Skeletal muscle tissue (tissue), 5 donors: ENCODE measurements around the gene SDHC. TPM values are rescaled to one million over a fixed set of nuclear protein-coding genes. Genes with fewer than 3 reads are reported as not detected.
"Not testable (repeated sequence)": the region's sequence is repeated elsewhere in the genome, so short reads cannot be mapped to it uniquely, and the experiment has no call there.

Source experiments
- H3K27ac ChIP-seq: one replicate; pipeline ENCODE4 v1.7.0; 2013; ENCODE audit warnings: mild to moderate bottlenecking, low read depth, low read length, inconsistent platforms
- H3K27me3 ChIP-seq, 3 donors: one replicate each; pipeline ENCODE4 v1.7.0; 2013; ENCODE audit warnings: low read length in 3 of 3; ENCODE audit not compliant: control insufficient read depth in 3 of 3, insufficient read depth in 3 of 3
- H3K36me3 ChIP-seq, 3 donors: one replicate each; pipeline ENCODE4 v1.7.0; 2013; ENCODE audit warnings: low read length in 3 of 3; ENCODE audit not compliant: control insufficient read depth in 3 of 3, insufficient read depth in 3 of 3
- H3K4me1 ChIP-seq, 3 donors: one replicate each; pipeline ENCODE4 v1.7.0; 2013; ENCODE audit warnings: low read length in 3 of 3, mild to moderate bottlenecking in 3 of 3; ENCODE audit not compliant: control insufficient read depth in 3 of 3, insufficient read depth in 3 of 3
- H3K4me3 ChIP-seq, 3 donors: one replicate each; pipeline ENCODE4 v1.7.0; 2013; ENCODE audit warnings: low read length in 3 of 3
- H3K9ac ChIP-seq, 3 donors: one replicate each; pipeline ENCODE4 v1.7.0; 2013; ENCODE audit warnings: low read length in 3 of 3, mild to moderate bottlenecking in 3 of 3, moderate library complexity in 2 of 3, low read depth in 1 of 3
- H3K9me3 ChIP-seq, 3 donors: one replicate each; pipeline ENCODE4 v1.7.0; 2013; ENCODE audit warnings: low read length in 3 of 3; ENCODE audit not compliant: control insufficient read depth in 3 of 3
- small RNA-seq: library from RNA; depleted of rRNA; stranded (forward); fragments of <200 nt; gene quantifications from one replicate; pipeline ENCODE3, GENCODE V24; 2014
- total RNA-seq: library from RNA; depleted of rRNA; stranded (reverse); fragments of >200 nt; gene quantifications from one replicate; pipeline ENCODE4 v1.2.3, GENCODE V29; 2014
- donor health status: Osteomylitis.

The SDHC gene
- total RNA-seq, 1 donor from 2014 or later, result 18.3 TPM

- not testable (repeated sequence) for H3K4me3 ChIP-seq, H3K4me1 ChIP-seq, H3K27me3 ChIP-seq, H3K36me3 ChIP-seq, H3K9ac ChIP-seq, H3K27ac ChIP-seq, H3K9me3 ChIP-seq
Observed at GRCh38 chr1:161409848-161410635, 95.9 kb downstream of the SDHC start.

- H3K9me3 ChIP-seq, H3K4me1 ChIP-seq, H3K36me3 ChIP-seq, H3K27me3 ChIP-seq, H3K27ac ChIP-seq, H3K4me3 ChIP-seq, H3K9ac ChIP-seq: not testable (repeated sequence)
Observed at GRCh38 chr1:161410636-161410970, 96.4 kb downstream of the SDHC start.

Small RNAs within 50 kb of the gene (small RNA-seq; reads per million reads assigned to genes)
- not detected for gene AL592295.2
- gene RNU6-481P, result not detected

Other genes with a start within 250 kb of the SDHC start
- gene ARHGAP30, start 244.5 kb upstream of the SDHC start, total RNA-seq, result 4.2 TPM
- not detected for gene NECTIN4, start 224.8 kb upstream of the SDHC start, total RNA-seq
- not detected for gene KLHDC9, start 216.0 kb upstream of the SDHC start, total RNA-seq
- 36.5 TPM for gene PFDN2, start 196.3 kb upstream of the SDHC start, total RNA-seq
- 16.2 TPM for gene NIT1, start 196.3 kb upstream of the SDHC start, total RNA-seq
- 19.8 TPM for gene DEDD, start 181.7 kb upstream of the SDHC start, total RNA-seq
- gene UFC1, start 160.4 kb upstream of the SDHC start, total RNA-seq, result 133 TPM
- 6.8 TPM for gene USP21, start 154.9 kb upstream of the SDHC start, total RNA-seq
- 13.6 TPM for gene PPOX, start 148.0 kb upstream of the SDHC start, total RNA-seq
- gene B4GALT3, start 136.9 kb upstream of the SDHC start, total RNA-seq, result 11.0 TPM
- gene ADAMTS4, start 115.3 kb upstream of the SDHC start, total RNA-seq, result 4.7 TPM
- gene NDUFS2, start 112.0 kb upstream of the SDHC start, total RNA-seq, result 147 TPM
- 16.2 TPM for gene FCER1G, start 99.1 kb upstream of the SDHC start, total RNA-seq
- gene APOA2, start 90.8 kb upstream of the SDHC start, total RNA-seq, result 6.8 TPM
- 10.4 TPM for gene TOMM40L, start 88.3 kb upstream of the SDHC start, total RNA-seq
- gene NR1I3, start 76.2 kb upstream of the SDHC start, total RNA-seq, result not detected
- gene PCP4L1, start 55.6 kb upstream of the SDHC start, total RNA-seq, result 0.52 TPM
- gene MPZ, start 4.4 kb upstream of the SDHC start, total RNA-seq, result 63.7 TPM
- not detected for gene CFAP126, start 53.5 kb downstream of the SDHC start, total RNA-seq
- 12.0 TPM for gene FCGR2A, start 191.1 kb downstream of the SDHC start, total RNA-seq
- 0.52 TPM for gene HSPA6, start 210.2 kb downstream of the SDHC start, total RNA-seq
- 1.6 TPM for gene FCGR3A, start 235.4 kb downstream of the SDHC start, total RNA-seq